Measurements from ENCODE around the gene USP6NL. TPM values are rescaled to one million over a fixed set of nuclear protein-coding genes. Genes with fewer than 3 reads are reported as not detected.

USP6NL gene
- total and polyA plus RNA-seq, 9 of the 15 experiments (the other 6 are each of a cell fraction or from before 2014, with no cell fraction given) = 3.2 to 26.6 (median 19.8) TPM

GRCh38 chr10:11638055-11638698 is 26.7 kb upstream of the USP6NL start:
- Histone ChIP-seq H3K79me2 (ENCODE audit: control insufficient read depth, insufficient read depth, low read length) (no peaks in the 10 kb centered on the region), H4K20me1 (replicated peaks; ENCODE audit: control insufficient read depth, insufficient read depth, low read length) (no peaks in the 10 kb centered on the region), H3K4me1 (replicated peaks in 1 of 2; ENCODE audit: control insufficient read depth in 2 of 2, insufficient read depth in 2 of 2, low read length in 2 of 2) (peaks cover 15 to 29% of the 10 kb centered on the region in 2 experiments; a peak in 4 of 5 replicates), H3K27ac (ENCODE audit: extremely low read depth, low read depth, low read length) (no peak overlapping the region), H3K36me3 (ENCODE audit: control insufficient read depth, insufficient read depth, low read length) (no peaks in the 10 kb centered on the region), H3K9ac (ENCODE audit: insufficient read depth in 1 of 2, low read depth in 2 of 2, low read length in 2 of 2) (no peak overlapping the region), H3K9me1 (ENCODE audit: control insufficient read depth, insufficient read depth, low read length) (no peaks in the 10 kb centered on the region), H3K27me3 (ENCODE audit: control insufficient read depth in 2 of 2, insufficient read depth in 2 of 2, low read length in 2 of 2) (no peaks in the 10 kb centered on the region), H3K4me3 (no peak overlapping the region), H2AFZ (ENCODE audit: low read depth, low read length) (no peak overlapping the region), H3K9me3 (replicated peaks; ENCODE audit: control insufficient read depth, insufficient read depth, low read depth, low read length) (no peaks in the 10 kb centered on the region), H3K4me2 (ENCODE audit: insufficient read depth, low read length) (no peak overlapping the region)
- FAIRE-seq (no peak), DNase-seq (ENCODE audit: extremely low read depth in 1 of 4, low spot score in 3 of 4) (no peak), ATAC-seq (no peak)
- 82% methylated on average over 6 of the region's 6 CpGs for WGBS (ENCODE audit: insufficient coverage, low coverage, missing lambda C conversion rate)
- ChIA-PET CTCF (ENCODE audit: low intra/inter-chr PET ratio) (no interaction called here), POLR2A (no interaction called here)
- in situ Hi-C loops (cut with MboI) = no loop called here
- no peak for TF ChIP-seq CCNT2 (IDR thresholded peaks at IDR 0.05; ENCODE audit: borderline replicate concordance, extremely low read depth, insufficient read length, low read depth, low read length)
- peak; percentile 92 for TF ChIP-seq RFX5 (IDR thresholded peaks at IDR 0.05; ENCODE audit: low read depth, low read length)
- TF ChIP-seq NFYB (IDR thresholded peaks at IDR 0.05; ENCODE audit: extremely low read depth, insufficient read length) = peak; percentile 34
- no peak for TF ChIP-seq ZNF347 (CRISPR knock-in tag; IDR thresholded peaks at IDR 0.05; ENCODE audit: low read depth)
- 0 out of 2 replicates have a peak, but pooled peaks have one; percentile 7 for TF ChIP-seq CREM (IDR thresholded peaks at IDR 0.05; ENCODE audit: low read depth)
- TF ChIP-seq, protein P1, sequence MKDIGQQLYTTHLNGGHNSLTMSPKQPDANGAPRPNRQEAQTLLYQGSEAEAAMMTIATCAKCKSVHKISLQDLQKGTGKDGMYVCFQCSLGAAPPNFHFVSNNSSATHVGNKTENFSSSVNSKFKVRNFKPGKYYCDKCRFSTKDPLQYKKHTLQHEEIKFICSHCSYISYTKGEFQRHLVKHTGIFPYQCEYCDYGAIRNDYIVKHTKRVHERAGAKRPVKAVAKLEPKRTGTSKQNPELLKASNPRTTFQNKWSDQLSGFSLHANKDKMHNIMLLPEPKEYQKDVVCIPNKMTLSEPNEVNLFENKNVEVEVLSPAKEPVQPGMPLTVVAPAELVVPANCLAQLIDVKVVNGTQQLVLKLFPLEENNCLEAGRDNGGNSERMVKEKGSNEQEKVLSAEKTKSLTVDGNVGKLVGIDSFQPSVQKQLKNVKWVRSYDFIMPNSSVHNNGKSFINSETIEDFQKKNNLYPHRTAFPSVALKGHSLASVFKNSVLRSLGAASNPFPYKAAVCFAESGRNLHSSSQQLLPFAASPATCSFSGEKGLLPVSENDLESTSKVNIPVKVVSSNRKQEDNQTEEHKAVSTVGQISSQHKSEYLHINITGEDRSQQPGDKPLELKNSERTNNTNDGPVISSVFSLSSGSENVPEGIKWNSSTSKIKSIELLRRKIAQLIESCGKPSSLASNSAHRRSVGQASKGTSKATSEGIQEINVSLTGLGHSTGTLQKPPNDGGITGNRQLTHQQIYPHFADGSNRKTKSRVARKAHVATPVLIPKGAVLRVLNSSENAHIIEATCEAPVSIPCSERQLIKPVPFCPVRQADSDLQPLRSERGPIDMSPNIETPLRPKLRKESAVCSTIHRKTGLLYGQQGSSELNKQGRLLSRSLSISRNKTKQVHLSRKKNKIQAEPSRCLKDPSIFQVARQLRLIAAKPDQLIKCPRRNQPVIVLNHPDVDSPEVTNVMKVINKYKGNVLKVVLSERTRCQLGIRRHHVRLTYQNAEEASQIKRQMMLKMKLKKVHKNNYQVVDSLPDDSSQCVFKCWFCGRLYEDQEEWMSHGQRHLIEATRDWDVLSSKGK (CRISPR knock-in tag; IDR thresholded peaks at IDR 0.05) = no peak
- TF ChIP-seq ARHGAP35 (IDR thresholded peaks at IDR 0.05; ENCODE audit: partially characterized antibody) = no peak
- TF ChIP-seq PML (IDR thresholded peaks at IDR 0.05; ENCODE audit: low read length) = no peak
- intact Hi-C loops (cut with micrococcal nuclease) = no loop called here
- BruUV-seq (replicated peaks) = no TSS peak
